GM13977 (cell line): ENCODE measurements around the gene ARHGDIG.
"Not testable (repeated sequence)": the region's sequence is repeated elsewhere in the genome, so short reads cannot be mapped to it uniquely, and the experiment has no call there.

Experiments used
- DNase-seq: peaks from one replicate; pipeline ENCODE4 v3.0.0; 2012; ENCODE audit warnings: low spot score
- in situ Hi-C: fragments of 300-500 bp; cut with MboI; formaldehyde crosslinking; loops from one replicate; pipeline ENCODE4 v1.12.0; 2022; ENCODE audit warnings: low sequenced_read_pairs, low pct_unique_long_range_greater_than_20kb, mixed read lengths, inconsistent platforms; ENCODE audit not compliant: unreplicated experiment
- TF ChIP-seq, protein P1 (sequence below): IDR thresholded peaks from 2 replicates; pipeline ENCODE4 v1.5.1; 2012; ENCODE audit warnings: mild to moderate bottlenecking, control low read depth; ENCODE audit not compliant: insufficient read depth; ENCODE audit errors: extremely low read depth, missing control alignments

The ARHGDIG gene

DNA sequence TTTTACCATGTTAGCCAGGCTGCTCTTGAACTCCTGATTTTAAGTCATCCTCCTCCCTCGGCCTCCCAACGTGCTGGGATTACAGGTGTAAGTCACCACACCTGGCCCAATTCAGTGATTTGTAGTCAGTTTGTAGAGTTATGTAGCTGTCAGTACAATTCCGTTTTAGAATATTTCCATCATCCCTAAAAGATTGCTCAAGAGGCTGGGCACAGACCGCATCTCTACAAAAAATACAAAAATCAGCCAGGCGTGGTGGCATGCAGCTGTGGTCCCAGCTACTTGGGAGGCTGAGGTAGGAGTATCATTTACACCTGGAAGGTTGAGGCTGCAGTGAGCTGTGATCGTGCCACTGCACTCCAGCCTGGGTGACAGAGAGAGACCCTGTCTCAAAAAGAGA is 25.2 kb upstream of the ARHGDIG start:
- in situ Hi-C loops, result no loop called here
- DNase-seq, result no peak
- TF ChIP-seq, protein P1, sequence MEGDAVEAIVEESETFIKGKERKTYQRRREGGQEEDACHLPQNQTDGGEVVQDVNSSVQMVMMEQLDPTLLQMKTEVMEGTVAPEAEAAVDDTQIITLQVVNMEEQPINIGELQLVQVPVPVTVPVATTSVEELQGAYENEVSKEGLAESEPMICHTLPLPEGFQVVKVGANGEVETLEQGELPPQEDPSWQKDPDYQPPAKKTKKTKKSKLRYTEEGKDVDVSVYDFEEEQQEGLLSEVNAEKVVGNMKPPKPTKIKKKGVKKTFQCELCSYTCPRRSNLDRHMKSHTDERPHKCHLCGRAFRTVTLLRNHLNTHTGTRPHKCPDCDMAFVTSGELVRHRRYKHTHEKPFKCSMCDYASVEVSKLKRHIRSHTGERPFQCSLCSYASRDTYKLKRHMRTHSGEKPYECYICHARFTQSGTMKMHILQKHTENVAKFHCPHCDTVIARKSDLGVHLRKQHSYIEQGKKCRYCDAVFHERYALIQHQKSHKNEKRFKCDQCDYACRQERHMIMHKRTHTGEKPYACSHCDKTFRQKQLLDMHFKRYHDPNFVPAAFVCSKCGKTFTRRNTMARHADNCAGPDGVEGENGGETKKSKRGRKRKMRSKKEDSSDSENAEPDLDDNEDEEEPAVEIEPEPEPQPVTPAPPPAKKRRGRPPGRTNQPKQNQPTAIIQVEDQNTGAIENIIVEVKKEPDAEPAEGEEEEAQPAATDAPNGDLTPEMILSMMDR, result no peak

DNA sequence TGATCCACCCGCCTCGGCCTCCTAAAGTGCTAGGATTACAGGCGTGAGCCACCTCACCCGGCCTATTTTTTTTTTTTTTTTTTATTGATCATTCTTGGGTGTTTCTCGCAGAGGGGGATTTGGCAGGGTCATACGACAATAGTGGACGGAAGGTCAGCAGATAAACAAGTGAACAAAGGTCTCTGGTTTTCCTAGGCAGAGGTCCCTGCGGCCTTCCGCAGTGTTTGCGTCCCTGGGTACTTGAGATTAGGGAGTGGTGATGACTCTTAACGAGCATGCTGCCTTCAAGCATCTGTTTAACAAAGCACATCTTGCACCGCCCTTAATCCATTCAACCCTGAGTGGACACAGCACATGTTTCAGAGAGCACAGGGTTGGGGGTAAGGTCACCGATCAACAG is 22.3 kb upstream of the ARHGDIG start:
- DNase-seq, in situ Hi-C loops: not testable (repeated sequence)

DNA sequence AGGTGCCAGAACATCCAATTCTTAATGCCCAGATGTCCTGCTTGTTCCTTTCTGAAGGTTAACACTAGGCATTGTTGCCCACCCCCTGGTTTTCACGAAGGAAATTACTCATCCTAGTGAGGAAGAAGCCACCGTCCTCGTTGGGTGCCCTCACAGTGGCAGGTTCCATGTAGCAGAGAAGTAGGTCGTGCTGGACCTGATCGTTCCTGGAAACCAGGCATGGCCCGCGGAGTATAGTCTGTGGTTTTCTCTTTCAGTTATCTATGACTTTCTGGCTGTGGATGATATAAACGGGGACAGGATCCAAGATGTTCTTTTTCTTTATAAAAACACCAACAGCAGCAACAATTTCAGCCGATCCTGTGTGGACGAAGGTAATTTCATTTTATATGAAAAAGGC is 21.2 kb upstream of the ARHGDIG start:
- in situ Hi-C loops, result no loop called here
- TF ChIP-seq, protein P1, result no peak
- no peak for DNase-seq

DNA sequence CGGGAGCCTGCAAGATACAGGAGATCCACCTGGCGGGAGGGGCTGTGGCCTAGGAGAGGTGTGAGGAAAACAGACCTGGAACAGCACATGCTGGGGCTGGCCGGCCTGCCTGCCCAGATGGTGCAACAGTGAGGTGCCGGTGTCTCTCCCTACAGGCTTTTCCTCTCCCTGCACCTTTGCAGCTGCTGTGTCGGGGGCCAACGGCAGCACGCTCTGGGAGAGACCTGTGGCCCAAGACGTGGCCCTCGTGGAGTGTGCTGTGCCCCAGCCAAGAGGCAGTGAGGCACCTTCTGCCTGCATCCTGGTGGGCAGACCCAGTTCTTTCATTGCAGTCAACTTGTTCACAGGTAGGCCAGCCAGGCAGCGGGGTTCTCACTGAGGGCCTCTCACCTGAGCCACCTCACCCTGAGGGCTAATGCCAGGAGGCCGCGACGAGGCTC is 20.6 kb upstream of the ARHGDIG start:
- in situ Hi-C loops, result no loop called here
- no peak for DNase-seq
- TF ChIP-seq, protein P1, result no peak

DNA sequence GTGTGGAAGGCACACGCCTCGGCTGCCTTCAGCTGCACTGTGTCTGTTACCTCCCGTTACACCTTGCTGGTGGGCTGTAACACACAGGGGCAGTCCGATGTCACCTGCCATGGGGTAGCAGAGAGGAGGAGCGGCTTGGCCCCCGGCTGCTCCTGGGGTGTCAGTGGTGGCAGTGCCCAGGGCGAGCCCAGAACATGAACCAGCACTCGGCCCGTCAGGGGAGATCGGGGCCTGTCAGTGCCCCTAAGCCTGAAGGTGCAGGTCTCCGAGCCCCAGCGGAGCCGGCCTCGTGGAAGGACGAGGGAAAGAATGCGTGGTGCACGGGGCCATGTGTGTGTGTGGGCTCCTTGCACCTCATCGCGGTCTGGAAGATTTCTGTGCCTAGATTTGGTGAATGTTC is 20.1 kb upstream of the ARHGDIG start:
- no peak for DNase-seq
- TF ChIP-seq, protein P1, result no peak
- in situ Hi-C loops, result no loop called here

DNA sequence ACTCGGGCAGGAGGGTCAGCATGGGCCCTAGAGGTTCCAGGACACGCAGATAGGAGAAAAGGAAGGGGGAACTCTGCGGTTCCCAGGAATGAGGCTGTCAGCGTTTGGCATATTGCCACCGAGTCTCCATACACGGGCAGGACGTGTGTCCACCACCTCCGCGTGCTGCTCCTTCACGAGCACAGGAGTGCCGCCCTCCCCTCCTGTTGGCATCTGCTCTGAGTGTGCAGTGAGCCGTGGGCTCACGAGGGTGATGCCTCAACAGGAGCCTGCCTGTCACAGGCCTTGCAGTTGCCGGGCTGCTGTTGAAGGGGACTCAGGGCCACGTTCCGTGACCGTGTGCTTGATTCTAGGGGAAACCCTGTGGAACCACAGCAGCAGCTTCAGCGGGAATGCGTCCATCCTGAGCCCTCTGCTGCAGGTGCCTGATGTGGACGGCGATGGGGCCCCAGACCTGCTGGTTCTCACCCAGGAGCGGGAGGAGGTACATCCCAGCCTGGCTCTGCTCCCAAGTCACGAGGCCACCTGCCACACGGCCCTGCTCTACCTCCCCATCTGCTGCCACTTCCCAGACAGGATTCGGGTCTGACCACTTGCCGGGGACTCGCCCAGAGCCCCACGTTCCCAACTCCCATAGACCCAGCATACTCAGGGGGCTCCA is 19.2 kb upstream of the ARHGDIG start:
- no peak for DNase-seq
- TF ChIP-seq, protein P1, result no peak
- in situ Hi-C loops, result no loop called here

DNA sequence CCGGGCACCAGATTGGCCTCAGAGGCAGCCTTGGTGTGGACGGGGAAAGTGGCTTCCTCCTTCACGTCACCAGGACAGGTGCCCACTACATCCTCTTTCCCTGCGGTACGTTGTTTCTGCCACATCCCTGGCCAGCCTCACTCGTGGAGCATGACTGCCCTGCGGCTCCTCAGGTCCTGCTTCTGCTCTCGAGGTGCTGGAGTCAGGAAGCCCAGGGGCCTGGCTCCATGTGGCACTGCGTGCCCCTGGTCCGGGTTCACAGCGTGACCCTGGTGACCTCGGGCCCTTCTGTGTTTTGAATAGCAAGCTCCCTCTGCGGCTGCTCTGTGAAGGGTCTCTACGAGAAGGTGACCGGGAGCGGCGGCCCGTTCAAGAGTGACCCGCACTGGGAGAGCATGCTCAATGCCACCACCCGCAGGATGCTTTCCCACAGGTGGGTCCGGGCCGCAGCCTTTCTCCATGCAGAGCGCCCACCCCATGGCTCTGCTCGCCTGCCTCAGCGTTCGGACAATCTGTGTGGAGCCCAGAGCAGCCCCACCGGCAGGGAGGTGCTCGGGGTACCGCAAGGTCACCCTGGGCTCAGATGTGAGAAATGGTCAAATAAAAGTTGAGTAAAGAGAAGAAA is 18.2 kb upstream of the ARHGDIG start:
- DNase-seq, result no peak
- in situ Hi-C loops, result no loop called here
- TF ChIP-seq, protein P1, result no peak
